ENCODE data around the gene LEMD2. TPM values are rescaled to one million over a fixed set of nuclear protein-coding genes. Genes with fewer than 3 reads are reported as not detected.

Gene LEMD2
- total and polyA plus RNA-seq, 2 of the 4 experiments (the other 2 are of a cell fraction), result 26.5 to 43.6 TPM

DNA sequence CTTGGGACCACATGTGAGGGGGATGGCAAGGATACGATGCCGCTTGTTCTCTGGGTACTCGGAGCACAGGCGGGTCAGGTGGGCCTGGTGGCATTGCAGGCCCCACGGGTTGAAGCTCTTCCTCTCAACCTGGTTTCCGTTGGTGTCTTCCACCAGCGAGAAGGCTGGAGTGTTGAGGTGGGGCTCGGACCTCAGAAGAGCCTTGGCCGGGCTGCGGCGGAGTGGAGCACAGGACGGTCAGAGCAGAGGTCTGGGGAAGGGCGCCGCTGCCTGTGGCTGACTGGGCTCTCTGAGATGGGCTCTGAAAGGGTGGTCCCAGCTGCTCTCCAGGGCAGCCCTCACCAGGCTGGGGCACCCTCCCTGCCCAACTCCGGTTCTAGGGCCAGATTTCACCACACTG, 62.2 kb downstream of the LEMD2 start:
- Histone ChIP-seq H3K56ac (ENCODE audit: extremely low read depth, insufficient read depth, low read length) (no peak overlapping the region), H4K5ac (ENCODE audit: low read depth, low read length) (no peak overlapping the region), H3K18ac (ENCODE audit: low read depth, low read length) (no peak overlapping the region), H4K20me1 (ENCODE audit: insufficient read depth, low read length) (no peaks in the 10 kb centered on the region), H4K91ac (ENCODE audit: insufficient read depth, low read depth, low read length) (no peak overlapping the region), H3K4ac (ENCODE audit: low read depth, low read length) (no peak overlapping the region), H3K27me3 (ENCODE audit: control insufficient read depth, insufficient read depth, low read length) (peaks cover 37% of the 10 kb centered on the region), H2BK20ac (ENCODE audit: low read depth, low read length) (no peak overlapping the region), H3K14ac (replicated peaks; ENCODE audit: low read depth, low read length) (no peak overlapping the region), H3K9me1 (ENCODE audit: insufficient read depth, low read length) (no peaks in the 10 kb centered on the region), H3K4me3 (ENCODE audit: insufficient read depth, low read depth, low read length) (no peak overlapping the region), H2AK9ac (replicated peaks; ENCODE audit: low read depth, low read length, poor library complexity) (no peak overlapping the region), H3K79me1 (ENCODE audit: low read depth in 1 of 2, low read length in 2 of 2) (no peaks in the 10 kb centered on the region), H2BK120ac (ENCODE audit: low read depth, low read length) (no peak overlapping the region), H2AFZ (replicated peaks; ENCODE audit: low read length, poor library complexity) (no peak overlapping the region), H3K4me2 (ENCODE audit: low read depth, low read length) (no peak overlapping the region), H4K8ac (ENCODE audit: low read depth in 2 of 2, low read length in 2 of 2) (no peak overlapping the region), H2BK5ac (ENCODE audit: low read depth, low read length, poor library complexity, severe bottlenecking) (no peak overlapping the region), H3K4me1 (ENCODE audit: control insufficient read depth, insufficient read depth, low read length) (no peaks in the 10 kb centered on the region), H2AK5ac (ENCODE audit: low read depth, low read length) (no peak overlapping the region), H3K23ac (ENCODE audit: low read depth, low read length) (no peak overlapping the region), H3K9ac (ENCODE audit: low read depth, low read length) (no peak overlapping the region), H3K36me3 (ENCODE audit: control insufficient read depth, insufficient read depth, low read length) (no peaks in the 10 kb centered on the region), H3K27ac (ENCODE audit: insufficient read depth, low read length) (no peak overlapping the region), H3K9me3 (ENCODE audit: control insufficient read depth, insufficient read depth, low read length) (no peaks in the 10 kb centered on the region), H2BK15ac (ENCODE audit: low read depth, low read length) (no peak overlapping the region)
- no peak for DNase-seq
- 87% methylated on average over 13 of the region's 15 CpGs; no CpG with 5 or more reads in 1 of the 2 experiments for WGBS, 2 experiments (ENCODE audit: extremely low coverage in 2 of 2, insufficient read length in 1 of 2)
- ATAC-seq (ENCODE audit: low read depth), result no peak
- in situ Hi-C loops (cut with MboI; ENCODE audit: low sequenced_read_pairs) (no loop called here), intact Hi-C loops (cut with micrococcal nuclease) (no loop called here), dilution Hi-C loops (cut with HindIII; ENCODE audit: low sequenced_read_pairs, unreplicated experiment) (no loop called here)
- no TSS peak for BruUV-seq (replicated peaks)
- TF ChIP-seq MAFK (IDR thresholded peaks at IDR 0.05; ENCODE audit: low read depth, low read length) (no peak), MXI1 (IDR thresholded peaks at IDR 0.05; ENCODE audit: borderline replicate concordance, low read depth, low read length) (no peak), BHLHE40 (IDR thresholded peaks at IDR 0.05; ENCODE audit: low read depth, low read length) (no peak), FOS (IDR thresholded peaks at IDR 0.05; ENCODE audit: low read depth, low read length) (no peak), RCOR1 (IDR thresholded peaks at IDR 0.05; ENCODE audit: insufficient replicate concordance, low read length) (no peak), POLR2A (IDR thresholded peaks at IDR 0.05; ENCODE audit: low read depth, low read length) (no peak), MAZ (IDR thresholded peaks at IDR 0.05; ENCODE audit: borderline replicate concordance, low read depth, low read length) (no peak), NFE2L2 (IDR thresholded peaks at IDR 0.05; ENCODE audit: low read depth, low read length) (no peak), RAD21 (IDR thresholded peaks at IDR 0.05; ENCODE audit: low read length) (no peak), RFX5 (IDR thresholded peaks at IDR 0.05; ENCODE audit: low read depth, low read length) (no peak), SMC3 (IDR thresholded peaks at IDR 0.05; ENCODE audit: low read depth, low read length) (no peak), CHD1 (IDR thresholded peaks at IDR 0.05; ENCODE audit: low read depth, low read length) (no peak), CEBPB (IDR thresholded peaks at IDR 0.05; ENCODE audit: low read depth, low read length) (no peak)
- TF ChIP-seq, protein P1, sequence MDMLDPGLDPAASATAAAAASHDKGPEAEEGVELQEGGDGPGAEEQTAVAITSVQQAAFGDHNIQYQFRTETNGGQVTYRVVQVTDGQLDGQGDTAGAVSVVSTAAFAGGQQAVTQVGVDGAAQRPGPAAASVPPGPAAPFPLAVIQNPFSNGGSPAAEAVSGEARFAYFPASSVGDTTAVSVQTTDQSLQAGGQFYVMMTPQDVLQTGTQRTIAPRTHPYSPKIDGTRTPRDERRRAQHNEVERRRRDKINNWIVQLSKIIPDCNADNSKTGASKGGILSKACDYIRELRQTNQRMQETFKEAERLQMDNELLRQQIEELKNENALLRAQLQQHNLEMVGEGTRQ (IDR thresholded peaks at IDR 0.05; ENCODE audit: low read depth, low read length), result no peak
- TF ChIP-seq, protein P2, sequence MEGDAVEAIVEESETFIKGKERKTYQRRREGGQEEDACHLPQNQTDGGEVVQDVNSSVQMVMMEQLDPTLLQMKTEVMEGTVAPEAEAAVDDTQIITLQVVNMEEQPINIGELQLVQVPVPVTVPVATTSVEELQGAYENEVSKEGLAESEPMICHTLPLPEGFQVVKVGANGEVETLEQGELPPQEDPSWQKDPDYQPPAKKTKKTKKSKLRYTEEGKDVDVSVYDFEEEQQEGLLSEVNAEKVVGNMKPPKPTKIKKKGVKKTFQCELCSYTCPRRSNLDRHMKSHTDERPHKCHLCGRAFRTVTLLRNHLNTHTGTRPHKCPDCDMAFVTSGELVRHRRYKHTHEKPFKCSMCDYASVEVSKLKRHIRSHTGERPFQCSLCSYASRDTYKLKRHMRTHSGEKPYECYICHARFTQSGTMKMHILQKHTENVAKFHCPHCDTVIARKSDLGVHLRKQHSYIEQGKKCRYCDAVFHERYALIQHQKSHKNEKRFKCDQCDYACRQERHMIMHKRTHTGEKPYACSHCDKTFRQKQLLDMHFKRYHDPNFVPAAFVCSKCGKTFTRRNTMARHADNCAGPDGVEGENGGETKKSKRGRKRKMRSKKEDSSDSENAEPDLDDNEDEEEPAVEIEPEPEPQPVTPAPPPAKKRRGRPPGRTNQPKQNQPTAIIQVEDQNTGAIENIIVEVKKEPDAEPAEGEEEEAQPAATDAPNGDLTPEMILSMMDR (conservative IDR thresholded peaks at IDR 0.05; ENCODE audit: low read depth, low read length), result no peak
- TF ChIP-seq, protein P3, sequence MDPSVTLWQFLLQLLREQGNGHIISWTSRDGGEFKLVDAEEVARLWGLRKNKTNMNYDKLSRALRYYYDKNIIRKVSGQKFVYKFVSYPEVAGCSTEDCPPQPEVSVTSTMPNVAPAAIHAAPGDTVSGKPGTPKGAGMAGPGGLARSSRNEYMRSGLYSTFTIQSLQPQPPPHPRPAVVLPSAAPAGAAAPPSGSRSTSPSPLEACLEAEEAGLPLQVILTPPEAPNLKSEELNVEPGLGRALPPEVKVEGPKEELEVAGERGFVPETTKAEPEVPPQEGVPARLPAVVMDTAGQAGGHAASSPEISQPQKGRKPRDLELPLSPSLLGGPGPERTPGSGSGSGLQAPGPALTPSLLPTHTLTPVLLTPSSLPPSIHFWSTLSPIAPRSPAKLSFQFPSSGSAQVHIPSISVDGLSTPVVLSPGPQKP (IDR thresholded peaks at IDR 0.05; ENCODE audit: borderline replicate concordance, low read depth, low read length), result no peak
- ChIA-PET CTCF (interaction anchor here (2.8 kb wide), 1 partner anchor 15 kb away, joined by 10 read pairs; the partner anchor contains the start of gene UQCC2), POLR2A (ENCODE audit: unreplicated experiment) (no interaction called here)
